IMR-90 (cell line): ENCODE results near the gene NEURL1. TPM values are rescaled to one million over a fixed set of nuclear protein-coding genes. Genes with fewer than 3 reads are reported as not detected.

ENCODE experiments used
- ATAC-seq: fragments of 200-7000 bp; cut with Tn5 transposase; 2 replicates; pipeline ENCODE4 v1.9.1; 2020; ENCODE audit warnings: low read depth, mild to moderate bottlenecking, moderate library complexity
- BruUV-seq: library from RNA; stranded (reverse); fragments of 400-500 nt; replicated peaks from 2 replicates; lab custom pipeline; 2021; lab: Mats Ljungman, UMichigan
- CTCF ChIA-PET: fragments of 300-600 bp; formaldehyde crosslinking; extraction: SDS; loops from one replicate; lab custom pipeline; 2021; ENCODE audit warnings: antibody characterized with exemption; lab: Yijun Ruan, JAX
- POLR2A ChIA-PET: fragments of 300-600 bp; sonication (Branson Sonifier 250); formaldehyde crosslinking; loops from one replicate; lab custom pipeline; 2022; ENCODE audit warnings: antibody characterized with exemption; ENCODE audit not compliant: unreplicated experiment; lab: Charles Lee
- DNase-seq: peaks from one replicate; pipeline ENCODE4 v3.0.0; 2013
- H2AFZ ChIP-seq: replicated peaks from 2 replicates; pipeline ENCODE3; 2013; ENCODE audit warnings: low read length, mild to moderate bottlenecking; ENCODE audit not compliant: poor library complexity
- H2AK5ac ChIP-seq: 2 replicates; pipeline ENCODE4 v1.6.1; 2013; ENCODE audit warnings: low read depth, low read length, inconsistent platforms
- H2AK9ac ChIP-seq: replicated peaks from 2 replicates; pipeline ENCODE3; 2013; ENCODE audit warnings: mild to moderate bottlenecking, low read depth, low read length, moderate library complexity; ENCODE audit not compliant: poor library complexity
- H2BK120ac ChIP-seq: 2 replicates; pipeline ENCODE4 v1.6.1; 2013; ENCODE audit warnings: low read depth, low read length, inconsistent platforms
- H2BK15ac ChIP-seq: 3 replicates; pipeline ENCODE4 v1.6.1; 2013; ENCODE audit warnings: low read depth, low read length, inconsistent platforms
- H2BK20ac ChIP-seq: 2 replicates; pipeline ENCODE4 v1.6.1; 2013; ENCODE audit warnings: low read depth, mild to moderate bottlenecking, inconsistent platforms, low read length, moderate library complexity
- H2BK5ac ChIP-seq: 2 replicates; pipeline ENCODE4 v1.6.1; 2013; ENCODE audit warnings: mild to moderate bottlenecking, low read depth, low read length, inconsistent platforms; ENCODE audit not compliant: poor library complexity, severe bottlenecking
- H3K14ac ChIP-seq: replicated peaks from 2 replicates; pipeline ENCODE4 v1.6.1; 2013; ENCODE audit warnings: low read depth, low read length, inconsistent platforms
- H3K18ac ChIP-seq: 2 replicates; pipeline ENCODE4 v1.6.1; 2013; ENCODE audit warnings: low read depth, low read length, control low read depth
- H3K23ac ChIP-seq: 2 replicates; pipeline ENCODE4 v1.6.1; 2013; ENCODE audit warnings: low read depth, low read length, inconsistent platforms
- H3K27ac ChIP-seq: 2 replicates; pipeline ENCODE4 v1.5.1; 2013; ENCODE audit warnings: mild to moderate bottlenecking, control low read depth, low read length; ENCODE audit not compliant: insufficient read depth
- H3K27me3 ChIP-seq: 2 replicates; pipeline ENCODE4 v1.6.1; 2013; ENCODE audit warnings: low read length; ENCODE audit not compliant: control insufficient read depth, insufficient read depth
- H3K36me3 ChIP-seq: 2 replicates; pipeline ENCODE4 v1.6.1; 2013; ENCODE audit warnings: low read length, mixed read lengths; ENCODE audit not compliant: control insufficient read depth, insufficient read depth
- H3K4ac ChIP-seq: 2 replicates; pipeline ENCODE4 v1.6.1; 2013; ENCODE audit warnings: low read depth, low read length, inconsistent platforms
- H3K4me1 ChIP-seq: 2 replicates; pipeline ENCODE4 v1.6.1; 2013; ENCODE audit warnings: low read length, mixed read lengths; ENCODE audit not compliant: control insufficient read depth, insufficient read depth
- H3K4me2 ChIP-seq: 2 replicates; pipeline ENCODE4 v1.6.1; 2013; ENCODE audit warnings: low read depth, mild to moderate bottlenecking, control low read depth, low read length, moderate library complexity
- H3K4me3 ChIP-seq: 2 replicates; pipeline ENCODE4 v1.5.1; 2013; ENCODE audit warnings: low read depth, mild to moderate bottlenecking, control low read depth, low read length, moderate library complexity; ENCODE audit not compliant: insufficient read depth
- H3K56ac ChIP-seq: 2 replicates; pipeline ENCODE4 v1.6.1; 2013; ENCODE audit warnings: low read length, inconsistent platforms; ENCODE audit not compliant: insufficient read depth; ENCODE audit errors: extremely low read depth
- H3K79me1 ChIP-seq, 2 experiments: 2 replicates each; pipeline ENCODE4 v1.6.1; 2013; ENCODE audit warnings: low read length in 2 of 2, inconsistent platforms in 1 of 2, low read depth in 1 of 2
- H3K9ac ChIP-seq: 2 replicates; pipeline ENCODE4 v1.6.1; 2013; ENCODE audit warnings: low read depth, low read length, control low read depth
- H3K9me1 ChIP-seq: 2 replicates; pipeline ENCODE4 v1.6.1; 2013; ENCODE audit warnings: low read length, inconsistent platforms; ENCODE audit not compliant: insufficient read depth
- H3K9me3 ChIP-seq: 2 replicates; pipeline ENCODE4 v1.6.1; 2013; ENCODE audit warnings: low read length; ENCODE audit not compliant: control insufficient read depth, insufficient read depth
- H4K20me1 ChIP-seq: 2 replicates; pipeline ENCODE4 v1.6.1; 2013; ENCODE audit warnings: low read length, inconsistent platforms; ENCODE audit not compliant: insufficient read depth
- H4K5ac ChIP-seq: 2 replicates; pipeline ENCODE4 v1.6.1; 2013; ENCODE audit warnings: mild to moderate bottlenecking, low read depth, low read length, control low read depth
- H4K8ac ChIP-seq, 2 experiments: 2 replicates each; pipeline ENCODE4 v1.6.1; 2013; ENCODE audit warnings: low read depth in 2 of 2, low read length in 2 of 2, control low read depth in 1 of 2, inconsistent platforms in 1 of 2
- H4K91ac ChIP-seq: 2 replicates; pipeline ENCODE4 v1.6.1; 2013; ENCODE audit warnings: low read depth, low read length, inconsistent platforms; ENCODE audit not compliant: insufficient read depth
- BHLHE40 ChIP-seq: fragments of 150-350 bp; IDR thresholded peaks from 2 replicates; pipeline ENCODE4 v1.6.1; 2016; ENCODE audit warnings: mild to moderate bottlenecking, low read depth, low read length
- CEBPB ChIP-seq: IDR thresholded peaks from 2 replicates; pipeline ENCODE4 v1.6.1; 2012; ENCODE audit warnings: low read depth, low read length, improper control_type of control experiment
- CHD1 ChIP-seq: IDR thresholded peaks from 2 replicates; pipeline ENCODE4 v1.6.1; 2012; ENCODE audit warnings: low read depth, low read length, improper control_type of control experiment
- ELK1 ChIP-seq: fragments of 150-350 bp; IDR thresholded peaks from 2 replicates; pipeline ENCODE4 v1.6.1; 2016; ENCODE audit warnings: low read depth, mild to moderate bottlenecking, low read length, moderate library complexity, borderline replicate concordance
- FOS ChIP-seq: fragments of 150-350 bp; IDR thresholded peaks from 2 replicates; pipeline ENCODE4 v1.6.1; 2016; ENCODE audit warnings: low read depth, low read length
- MAFK ChIP-seq: IDR thresholded peaks from 2 replicates; pipeline ENCODE4 v1.6.1; 2012; ENCODE audit warnings: low read depth, low read length, improper control_type of control experiment
- MAZ ChIP-seq: IDR thresholded peaks from 2 replicates; pipeline ENCODE4 v1.6.1; 2012; ENCODE audit warnings: low read depth, mild to moderate bottlenecking, low read length, improper control_type of control experiment, moderate library complexity, borderline replicate concordance
- MXI1 ChIP-seq: IDR thresholded peaks from 2 replicates; pipeline ENCODE4 v1.6.1; 2012; ENCODE audit warnings: low read depth, mild to moderate bottlenecking, low read length, moderate library complexity, borderline replicate concordance
- NFE2L2 ChIP-seq: fragments of 150-350 bp; IDR thresholded peaks from 2 replicates; pipeline ENCODE4 v1.6.1; 2016; ENCODE audit warnings: low read depth, mild to moderate bottlenecking, low read length
- RAD21 ChIP-seq: IDR thresholded peaks from 2 replicates; pipeline ENCODE4 v1.6.1; 2012; ENCODE audit warnings: low read length, improper control_type of control experiment
- RCOR1 ChIP-seq: IDR thresholded peaks from 2 replicates; pipeline ENCODE4 v1.6.1; 2012; ENCODE audit warnings: mild to moderate bottlenecking, low read length, improper control_type of control experiment; ENCODE audit not compliant: insufficient replicate concordance
- RFX5 ChIP-seq: IDR thresholded peaks from 2 replicates; pipeline ENCODE4 v1.8.0; 2012; ENCODE audit warnings: low read depth, mild to moderate bottlenecking, low read length, moderate library complexity
- SMC3 ChIP-seq: fragments of 150-350 bp; IDR thresholded peaks from 2 replicates; pipeline ENCODE4 v1.6.1; 2016; ENCODE audit warnings: low read depth, mild to moderate bottlenecking, antibody characterized with exemption, low read length, moderate library complexity
- WGBS, 2 experiments: methylation state at CpG; one replicate each; pipeline versions ENCODE4 v1.1.5 to v1.1.7; 2013; ENCODE audit warnings: missing lambda C conversion rate in 2 of 2; ENCODE audit not compliant: insufficient read length in 1 of 2; ENCODE audit errors: extremely low coverage in 2 of 2; 5-methylcytosine and 5-hydroxymethylcytosine counted together
- dilution Hi-C: fragments of 300-500 bp; cut with HindIII; formaldehyde crosslinking; loops from one replicate; pipeline ENCODE4 v1.14.3; 2018; ENCODE audit warnings: low sequenced_read_pairs; ENCODE audit not compliant: unreplicated experiment
- in situ Hi-C: fragments of 300-500 bp; cut with MboI; formaldehyde crosslinking; loops from 3 replicates; pipeline ENCODE4 v1.14.3; 2019; ENCODE audit warnings: low sequenced_read_pairs, inconsistent platforms, mixed read lengths
- intact Hi-C: fragments of 100-400 bp; cut with micrococcal nuclease; formaldehyde crosslinking; loops from 2 replicates; pipeline ENCODE4 v1.10.0; 2022
- polyA plus RNA-seq, 3 experiments: library from polyadenylated mRNA; depleted of rRNA; stranded (reverse); fragments of >200 nt; gene quantifications; 2 replicates each; pipeline ENCODE4 v1.2.3, GENCODE V29; 2012; ENCODE audit warnings: low replicate concordance in 1 of 3
- total RNA-seq: library from RNA; depleted of rRNA; stranded (reverse); fragments of >200 nt; gene quantifications from 2 replicates; pipeline ENCODE4 v1.2.3, GENCODE V29; 2012
- TF ChIP-seq, protein P1 (sequence below): fragments of 150-350 bp; IDR thresholded peaks from 2 replicates; pipeline ENCODE4 v1.6.1; 2017; ENCODE audit warnings: mild to moderate bottlenecking, antibody characterized with exemption, low read length, low read depth
- TF ChIP-seq, protein P2 (sequence below): conservative IDR thresholded peaks from 2 replicates; pipeline ENCODE4 v1.5.1; 2012; ENCODE audit warnings: mild to moderate bottlenecking, low read depth, low read length, improper control_type of control experiment

NEURL1 gene
- total and polyA plus RNA-seq, 2 of the 4 experiments (the other 2 are of a cell fraction): 0.36 to 0.82 TPM

DNA sequence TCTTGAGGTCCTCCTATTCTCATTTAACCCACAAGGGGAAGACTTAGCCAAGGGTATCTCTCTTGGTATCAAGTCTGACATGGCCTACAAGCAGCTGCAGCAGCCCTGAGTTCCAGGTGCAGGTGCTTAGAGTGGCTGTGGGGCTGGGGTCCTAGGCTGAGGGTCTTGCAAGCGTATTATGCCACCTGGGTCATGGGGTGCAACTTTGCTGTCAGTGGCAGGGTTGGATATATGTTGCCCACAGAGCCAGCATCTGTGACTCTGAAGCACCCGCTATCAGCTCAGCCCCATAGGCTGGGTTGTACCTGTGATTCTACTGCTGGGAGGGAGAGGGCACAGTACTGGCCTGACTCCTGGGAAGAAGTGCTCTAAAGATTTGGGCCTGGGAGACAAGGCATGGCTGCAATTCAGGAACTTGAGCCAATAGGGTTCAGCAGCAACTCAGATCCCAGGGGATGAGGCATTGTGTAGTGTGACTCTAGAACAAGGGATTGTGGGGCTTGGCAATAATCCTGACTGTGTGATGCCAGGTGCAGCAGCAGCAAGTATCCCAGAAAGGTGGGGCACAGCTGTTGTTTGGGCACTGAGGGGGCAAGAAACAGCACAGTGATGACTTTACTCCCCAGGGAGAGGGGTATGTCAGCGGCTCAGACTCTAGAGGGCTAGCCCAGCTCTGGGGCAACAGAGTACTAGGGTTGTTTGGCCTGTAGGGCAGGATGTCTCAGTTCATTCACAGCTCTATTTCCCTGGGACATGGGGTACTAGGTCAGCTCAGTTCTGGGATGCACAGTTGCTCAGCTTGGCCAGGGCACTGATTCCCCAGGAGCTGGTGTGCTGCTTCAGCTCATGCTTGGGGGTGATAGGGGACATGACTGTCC, 41.4 kb downstream of the NEURL1 start:
- no peak overlapping the region for H2BK120ac ChIP-seq
- H4K8ac ChIP-seq: no peak overlapping the region
- dilution Hi-C loops (no loop called here), in situ Hi-C loops (no loop called here), intact Hi-C loops (no loop called here)
- no peak overlapping the region for H3K27ac ChIP-seq
- H4K5ac ChIP-seq: no peak overlapping the region
- no peak overlapping the region for H3K9ac ChIP-seq
- no peaks in the 10 kb centered on the region for H3K79me1 ChIP-seq
- no peak overlapping the region for H2AK9ac ChIP-seq
- ChIA-PET CTCF (no interaction called here), POLR2A (no interaction called here)
- no peak overlapping the region for H2AFZ ChIP-seq
- H3K23ac ChIP-seq: no peak overlapping the region
- H3K36me3 ChIP-seq: no peaks in the 10 kb centered on the region
- H3K4ac ChIP-seq: no peak overlapping the region
- H3K9me1 ChIP-seq: no peaks in the 10 kb centered on the region
- H3K56ac ChIP-seq: no peak overlapping the region
- H4K20me1 ChIP-seq: no peaks in the 10 kb centered on the region
- BruUV-seq: no TSS peak
- no peak overlapping the region for H2BK15ac ChIP-seq
- no peak overlapping the region for H3K18ac ChIP-seq
- H2AK5ac ChIP-seq: no peak overlapping the region
- H3K14ac ChIP-seq: no peak overlapping the region
- H3K4me2 ChIP-seq: no peak overlapping the region
- 100% methylated on average over 1 of the region's 3 CpGs; no CpG with 5 or more reads in 1 of the 2 experiments for WGBS, 2 experiments
- no peak overlapping the region for H2BK20ac ChIP-seq
- H3K27me3 ChIP-seq: peaks cover 34% of the 10 kb centered on the region
- H3K9me3 ChIP-seq: peaks cover 14% of the 10 kb centered on the region
- H3K4me1 ChIP-seq: no peaks in the 10 kb centered on the region
- ATAC-seq: no peak
- no peak overlapping the region for H2BK5ac ChIP-seq
- H3K4me3 ChIP-seq: no peak overlapping the region
- no peak for DNase-seq
- H4K91ac ChIP-seq: no peak overlapping the region
- TF ChIP-seq, protein P1, sequence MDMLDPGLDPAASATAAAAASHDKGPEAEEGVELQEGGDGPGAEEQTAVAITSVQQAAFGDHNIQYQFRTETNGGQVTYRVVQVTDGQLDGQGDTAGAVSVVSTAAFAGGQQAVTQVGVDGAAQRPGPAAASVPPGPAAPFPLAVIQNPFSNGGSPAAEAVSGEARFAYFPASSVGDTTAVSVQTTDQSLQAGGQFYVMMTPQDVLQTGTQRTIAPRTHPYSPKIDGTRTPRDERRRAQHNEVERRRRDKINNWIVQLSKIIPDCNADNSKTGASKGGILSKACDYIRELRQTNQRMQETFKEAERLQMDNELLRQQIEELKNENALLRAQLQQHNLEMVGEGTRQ: no peak
- TF ChIP-seq CHD1 (no peak), RCOR1 (no peak), CEBPB (no peak), SMC3 (no peak), RFX5 (no peak), FOS (no peak), ELK1 (no peak), BHLHE40 (no peak), MAFK (no peak), RAD21 (no peak), MXI1 (no peak), MAZ (no peak), NFE2L2 (no peak)
- TF ChIP-seq, protein P2, sequence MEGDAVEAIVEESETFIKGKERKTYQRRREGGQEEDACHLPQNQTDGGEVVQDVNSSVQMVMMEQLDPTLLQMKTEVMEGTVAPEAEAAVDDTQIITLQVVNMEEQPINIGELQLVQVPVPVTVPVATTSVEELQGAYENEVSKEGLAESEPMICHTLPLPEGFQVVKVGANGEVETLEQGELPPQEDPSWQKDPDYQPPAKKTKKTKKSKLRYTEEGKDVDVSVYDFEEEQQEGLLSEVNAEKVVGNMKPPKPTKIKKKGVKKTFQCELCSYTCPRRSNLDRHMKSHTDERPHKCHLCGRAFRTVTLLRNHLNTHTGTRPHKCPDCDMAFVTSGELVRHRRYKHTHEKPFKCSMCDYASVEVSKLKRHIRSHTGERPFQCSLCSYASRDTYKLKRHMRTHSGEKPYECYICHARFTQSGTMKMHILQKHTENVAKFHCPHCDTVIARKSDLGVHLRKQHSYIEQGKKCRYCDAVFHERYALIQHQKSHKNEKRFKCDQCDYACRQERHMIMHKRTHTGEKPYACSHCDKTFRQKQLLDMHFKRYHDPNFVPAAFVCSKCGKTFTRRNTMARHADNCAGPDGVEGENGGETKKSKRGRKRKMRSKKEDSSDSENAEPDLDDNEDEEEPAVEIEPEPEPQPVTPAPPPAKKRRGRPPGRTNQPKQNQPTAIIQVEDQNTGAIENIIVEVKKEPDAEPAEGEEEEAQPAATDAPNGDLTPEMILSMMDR: no peak
